A549 (cell line): ENCODE data around the gene DHX35. TPM values are rescaled to one million over a fixed set of nuclear protein-coding genes. Genes with fewer than 3 reads are reported as not detected.

Experiments
- ATAC-seq, 2 experiments: fragments of 200-7000 bp in 1 of 2; fragments of >200 bp in 1 of 2; cut with Nextera tagmentation in 1 of 2; cut with Tn5 transposase in 1 of 2; 3 replicates each; pipeline versions ENCODE4 v1.8.0 to v1.9.1; 2018 to 2020; ENCODE audit warnings: mild to moderate bottlenecking in 1 of 2, moderate library complexity in 1 of 2
- CTCF ChIA-PET: fragments of 300-600 bp; sonication (Branson Sonifier 250); formaldehyde crosslinking; extraction: SDS; loops from one replicate; lab custom pipeline; 2021; ENCODE audit warnings: antibody characterized with exemption, inconsistent platforms; lab: Yijun Ruan, JAX
- POLR2A ChIA-PET: fragments of 350-600 bp; formaldehyde crosslinking; extraction: SDS; loops from one replicate; lab custom pipeline; 2021; ENCODE audit warnings: antibody characterized with exemption, inconsistent platforms; lab: Yijun Ruan, JAX
- DNase-seq, 2 experiments: peaks; one replicate each; pipeline versions ENCODE4 v3.0.0 to v3.0.0-alpha.2; 2011 to 2016; ENCODE audit warnings: low read depth in 1 of 2, low spot score in 1 of 2
- FAIRE-seq: peaks from 2 replicates; lab custom pipeline; 2011; peaks lifted over from hg19 to GRCh38; lab: Jason Lieb, UNC
- H3K27ac ChIP-seq, 2 experiments: fragments of >200 bp; sonication (Bioruptor Twin); formaldehyde crosslinking; 3 replicates each; pipeline ENCODE4 v1.5.1; 2016 to 2017
- H3K4me1 ChIP-seq: fragments of >200 bp; sonication (Bioruptor Twin); formaldehyde crosslinking; 3 replicates; pipeline ENCODE4 v1.6.1; 2016
- H3K4me2 ChIP-seq: fragments of >200 bp; sonication (Bioruptor Twin); formaldehyde crosslinking; 3 replicates; pipeline ENCODE4 v1.6.1; 2016
- H3K4me3 ChIP-seq: fragments of >200 bp; sonication (Bioruptor Twin); formaldehyde crosslinking; 3 replicates; pipeline ENCODE4 v1.5.1; 2016
- H3K9me3 ChIP-seq: fragments of >200 bp; sonication (Bioruptor Twin); formaldehyde crosslinking; 3 replicates; pipeline ENCODE4 v1.6.1; 2016
- ATOH8 ChIP-seq: fragments of 250-450 bp; sonication (Bioruptor Pico); IDR thresholded peaks from 2 replicates; pipeline ENCODE4 v1.5.0; 2020; ENCODE audit warnings: low read depth, mild to moderate bottlenecking, moderate library complexity
- BHLHE40 ChIP-seq: IDR thresholded peaks from 2 replicates; pipeline ENCODE4 v1.6.1; 2012; ENCODE audit warnings: low read depth, low read length, inconsistent platforms
- CHD2 ChIP-seq: fragments of 150-350 bp; IDR thresholded peaks from 2 replicates; pipeline ENCODE4 v1.6.1; 2014; ENCODE audit warnings: low read length; ENCODE audit not compliant: partially characterized antibody
- E2F6 ChIP-seq: IDR thresholded peaks from 2 replicates; pipeline ENCODE4 v1.6.1; 2012; ENCODE audit warnings: low read depth, borderline replicate concordance
- EHMT2 ChIP-seq: fragments of 200-600 bp; sonication (generic); IDR thresholded peaks from 2 replicates; pipeline ENCODE4 v1.6.1; 2016; ENCODE audit warnings: antibody characterized with exemption, low read depth, mild to moderate bottlenecking, moderate library complexity
- ELK1 ChIP-seq: fragments of 150-350 bp; IDR thresholded peaks from 2 replicates; pipeline ENCODE4 v1.6.1; 2014; ENCODE audit warnings: low read depth, mild to moderate bottlenecking, low read length
- EP300 ChIP-seq, 2 experiments: fragments of >200 bp; sonication (Bioruptor Twin); formaldehyde crosslinking; IDR thresholded peaks; 2 replicates in 1 of 2; 3 replicates in 1 of 2; pipeline ENCODE4 v1.6.1; 2016 to 2017
- ESRRA ChIP-seq: fragments of 150-350 bp; IDR thresholded peaks from 2 replicates; pipeline ENCODE4 v1.6.1; 2014; ENCODE audit warnings: mild to moderate bottlenecking, low read length, borderline replicate concordance
- FOSB ChIP-seq: fragments of 250-450 bp; sonication (Bioruptor Pico); IDR thresholded peaks from 2 replicates; pipeline ENCODE4 v1.5.0; 2020; ENCODE audit warnings: mild to moderate bottlenecking, moderate library complexity
- HDAC2 ChIP-seq: fragments of 200-600 bp; sonication (generic); IDR thresholded peaks from 2 replicates; pipeline ENCODE4 v1.6.1; 2016
- HEYL ChIP-seq: fragments of 250-450 bp; sonication (Bioruptor Pico); IDR thresholded peaks from 2 replicates; pipeline ENCODE4 v1.8.0; 2021; ENCODE audit warnings: mild to moderate bottlenecking, moderate library complexity
- RARB ChIP-seq: fragments of 250-450 bp; sonication (Bioruptor Pico); IDR thresholded peaks from 2 replicates; pipeline ENCODE4 v1.8.0; 2021; ENCODE audit warnings: mild to moderate bottlenecking, moderate library complexity
- RCOR1 ChIP-seq: fragments of 150-350 bp; IDR thresholded peaks from 2 replicates; pipeline ENCODE4 v1.6.1; 2014; ENCODE audit warnings: antibody characterized with exemption, low read length, low read depth
- REST ChIP-seq: fragments of 200-600 bp; sonication (generic); IDR thresholded peaks from 2 replicates; pipeline ENCODE4 v1.6.1; 2016; ENCODE audit warnings: antibody characterized with exemption, mild to moderate bottlenecking, moderate library complexity
- RNF2 ChIP-seq: fragments of 200-600 bp; sonication (generic); IDR thresholded peaks from 2 replicates; pipeline ENCODE4 v1.6.1; 2016; ENCODE audit warnings: low read depth, mild to moderate bottlenecking, antibody characterized with exemption, moderate library complexity, borderline replicate concordance
- TP53 ChIP-seq: fragments of 250-450 bp; sonication (Bioruptor Pico); IDR thresholded peaks from 2 replicates; pipeline ENCODE4 v1.5.0; 2021; ENCODE audit warnings: mild to moderate bottlenecking, moderate library complexity
- ZSCAN20 ChIP-seq: fragments of 250-450 bp; sonication (Bioruptor Pico); IDR thresholded peaks from 2 replicates; pipeline ENCODE4 v1.8.0; 2022; ENCODE audit warnings: mild to moderate bottlenecking, moderate library complexity
- WGBS: methylation state at CpG from one replicate; pipeline ENCODE4 v1.1.6; 2017; ENCODE audit errors: missing lambda C conversion rate; 5-methylcytosine and 5-hydroxymethylcytosine counted together
- polyA plus RNA-seq, 4 experiments: library from polyadenylated mRNA; depleted of rRNA in 3 of 4; stranded (reverse); fragments of >200 nt; fragmentation: RNase III in 1 of 4; extraction: RNeasy Plus Mini Kit Qiagen cat#74134 plus additional on column Dnase treatment in 1 of 4; gene quantifications; 2 replicates in 3 of 4; 3 replicates in 1 of 4; pipeline ENCODE4 v1.2.3, GENCODE V29; 2011 to 2017

DHX35 gene
- polyA plus RNA-seq, 2 of the 4 experiments (the other 2 are of a cell fraction), result 7.7 to 13.8 TPM

GRCh38 chr20:39050555-39050902 lies 88.4 kb downstream of the DHX35 start:
- CTCF ChIA-PET, result interaction anchor here (0.6 to 16.6 kb wide), 25 partner anchors 9 to 1915 kb away, joined by 3 to 332 read pairs (median 4); partner anchors contain the start of gene FAM83D
- no peak for TF ChIP-seq ZSCAN20 (CRISPR knock-in tag)
- H3K4me1 ChIP-seq, result 0 out of 3 replicates have a peak, but pooled peaks cover 4% of the 10 kb centered on the region
- peak overlapping the region; percentile 79 for H3K4me2 ChIP-seq
- H3K27ac ChIP-seq, result peak overlapping the region; percentile 80 to 93; a peak in 5 of 6 replicates
- no peak; a peak in 1 of 6 replicates for ATAC-seq
- H3K4me3 ChIP-seq, result peak overlapping the region; percentile 58
- no peaks in the 10 kb centered on the region for H3K9me3 ChIP-seq
- no peak for DNase-seq
- POLR2A ChIA-PET, result interaction anchor here (0.7 kb wide), 2 partner anchors 25 to 30 kb away, joined by 3 read pairs; no protein-coding TSS in a partner anchor
- 73% methylated on average over 4 of the region's 4 CpGs for whole genome bisulfite sequencing
- FAIRE-seq, result no peak

GRCh38 chr20:39052676-39053075 lies 90.5 kb downstream of the DHX35 start:
- WGBS, result 95% methylated on average over 8 of the region's 8 CpGs
- no peak for TF ChIP-seq TP53 (CRISPR knock-in tag)
- no peak for TF ChIP-seq ESRRA
- no peak for TF ChIP-seq HEYL (CRISPR knock-in tag)
- TF ChIP-seq FOSB (CRISPR knock-in tag), result no peak
- no peak for TF ChIP-seq RARB (CRISPR knock-in tag)
- TF ChIP-seq, all 56 proteins: peak for 0
- Histone ChIP-seq H3K4me3 (no peak overlapping the region), H3K27ac (no peak overlapping the region), H3K4me1 (0 out of 3 replicates have a peak, but pooled peaks cover 4% of the 10 kb centered on the region), H3K9me3 (no peaks in the 10 kb centered on the region), H3K4me2 (no peak overlapping the region)
- CTCF ChIA-PET, result interaction anchor here (6.3 to 16.6 kb wide), 3 partner anchors 15 to 30 kb away, joined by 104 to 332 read pairs (median 112); no protein-coding TSS in a partner anchor
- no peak for DNase-seq
- POLR2A ChIA-PET, result no interaction called here
- no peak for FAIRE-seq
- no peak for ATAC-seq

GRCh38 chr20:39057143-39057542 lies 95.0 kb downstream of the DHX35 start:
- Histone ChIP-seq H3K27ac (no peak overlapping the region), H3K4me2 (no peak overlapping the region), H3K4me1 (no peaks in the 10 kb centered on the region), H3K9me3 (no peaks in the 10 kb centered on the region), H3K4me3 (no peak overlapping the region)
- no peak for FAIRE-seq
- ChIA-PET CTCF (interaction anchor here (1.1 to 16.6 kb wide), 3 partner anchors 8 to 25 kb away, joined by 3 to 332 read pairs (median 8); no protein-coding TSS in a partner anchor), POLR2A (no interaction called here)
- no peak for DNase-seq
- 30% methylated on average over 7 of the region's 7 CpGs for WGBS
- ATAC-seq, result no peak
- TF ChIP-seq ATOH8 (CRISPR knock-in tag) (no peak), RNF2 (no peak), CHD2 (no peak), ELK1 (no peak), REST (no peak), EP300 (IDR thresholded peaks at IDR 0.05) (no peak), E2F6 (no peak), BHLHE40 (no peak), HDAC2 (no peak), EHMT2 (no peak), RCOR1 (no peak)
